ENCODE results near the gene TSNAX. TPM values are rescaled to one million over a fixed set of nuclear protein-coding genes. Genes with fewer than 3 reads are reported as not detected.

TSNAX gene, protein sequence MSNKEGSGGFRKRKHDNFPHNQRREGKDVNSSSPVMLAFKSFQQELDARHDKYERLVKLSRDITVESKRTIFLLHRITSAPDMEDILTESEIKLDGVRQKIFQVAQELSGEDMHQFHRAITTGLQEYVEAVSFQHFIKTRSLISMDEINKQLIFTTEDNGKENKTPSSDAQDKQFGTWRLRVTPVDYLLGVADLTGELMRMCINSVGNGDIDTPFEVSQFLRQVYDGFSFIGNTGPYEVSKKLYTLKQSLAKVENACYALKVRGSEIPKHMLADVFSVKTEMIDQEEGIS
- total RNA-seq = 43.2 and 49.1 TPM in 2 replicates

DNA sequence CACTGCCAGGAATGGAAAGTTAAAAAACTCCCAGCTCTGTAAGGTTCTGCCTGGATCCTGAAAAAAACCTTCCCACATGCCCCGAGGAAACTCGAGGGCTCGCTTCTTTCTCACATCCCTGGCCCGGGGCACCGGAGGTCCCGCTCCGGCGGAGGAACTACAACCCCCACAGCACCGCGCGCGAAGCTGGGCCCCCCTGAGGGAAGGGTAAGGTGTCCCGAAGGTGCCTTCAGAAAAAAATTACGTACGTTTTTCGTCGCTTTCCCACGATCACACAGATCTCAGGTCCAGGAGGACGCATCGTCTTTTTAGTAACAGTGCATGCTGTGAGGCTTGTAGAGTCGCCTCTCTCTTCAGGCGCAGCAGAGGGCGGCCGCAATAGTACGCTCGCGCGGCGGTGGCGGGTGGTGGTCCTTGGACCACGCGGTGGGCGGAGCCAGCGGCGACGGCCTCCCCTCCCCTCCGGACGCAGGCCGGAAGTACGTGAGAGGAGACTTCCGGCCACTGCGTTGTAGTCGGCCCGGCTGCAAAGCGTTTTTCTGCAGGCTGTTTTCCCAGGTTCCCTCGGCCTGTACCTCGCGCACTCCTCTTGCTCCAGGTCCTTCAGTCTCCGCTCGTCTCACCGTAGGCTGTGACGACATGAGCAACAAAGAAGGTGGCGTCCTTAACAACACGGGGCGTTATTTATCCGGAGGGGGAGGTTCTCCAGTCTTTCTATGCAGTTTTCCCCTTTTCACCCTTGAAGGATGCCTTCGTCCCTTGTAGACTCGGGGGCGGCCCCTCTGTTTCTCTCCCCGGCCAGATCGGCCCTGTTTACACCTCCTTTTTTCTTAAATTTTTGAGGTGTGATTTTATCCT lies at the start of gene TSNAX:
Gene TSNAX, plus strand, starts transcription at position 498 of the 858 bp plus-strand sequence. Its CDS starts 142 bp downstream, at position 640.

Other genes starting within 250 kb of the TSNAX start
- gene EXOC8, start 190.8 kb upstream of the TSNAX start, total RNA-seq = 18.2 and 23.5 TPM in 2 replicates
- 11.6 and 15.1 TPM in 2 replicates for gene SPRTN, start 190.4 kb upstream of the TSNAX start, total RNA-seq
- 51.0 and 56.2 TPM in 2 replicates for gene EGLN1, start 106.4 kb upstream of the TSNAX start, total RNA-seq
- 2.2 and 3.3 TPM in 2 replicates for gene DISC1, start 98.1 kb downstream of the TSNAX start, total RNA-seq